GM19438 (cell line): ENCODE results near the gene WDR37.

Experiments
- ATAC-seq: cut with Tn5 transposase; IDR thresholded peaks from one replicate; pipeline ENCODE4 v1.9.1; 2021; ENCODE audit warnings: low read depth; ENCODE audit not compliant: unreplicated experiment

The WDR37 gene

GRCh38 chr10:1180071-1180730, 124.0 kb downstream of the WDR37 start:
- no peak for ATAC-seq

GRCh38 chr10:1180836-1181235, 124.7 kb downstream of the WDR37 start:
- ATAC-seq = no peak
